ENCODE data around the gene TTC28.

- TF ChIP-seq CTCF (IDR thresholded peaks at IDR 0.05) (no peak), POLR2A (IDR thresholded peaks at IDR 0.05) (no peak)
These were observed 201.1 kb downstream of the TTC28 start for GRCh38 chr22:28478564-28478963.

Data from uterus (tissue), 2 donors.